ENCODE data around the gene CCNC. TPM values are rescaled to one million over a fixed set of nuclear protein-coding genes. Genes with fewer than 3 reads are reported as not detected.
"Not testable (repeated sequence)": the region's sequence is repeated elsewhere in the genome, so short reads cannot be mapped to it uniquely, and the experiment has no call there.

The CCNC gene
- total RNA-seq, 1 donor from 2014 or later = 44.6 TPM

DNA sequence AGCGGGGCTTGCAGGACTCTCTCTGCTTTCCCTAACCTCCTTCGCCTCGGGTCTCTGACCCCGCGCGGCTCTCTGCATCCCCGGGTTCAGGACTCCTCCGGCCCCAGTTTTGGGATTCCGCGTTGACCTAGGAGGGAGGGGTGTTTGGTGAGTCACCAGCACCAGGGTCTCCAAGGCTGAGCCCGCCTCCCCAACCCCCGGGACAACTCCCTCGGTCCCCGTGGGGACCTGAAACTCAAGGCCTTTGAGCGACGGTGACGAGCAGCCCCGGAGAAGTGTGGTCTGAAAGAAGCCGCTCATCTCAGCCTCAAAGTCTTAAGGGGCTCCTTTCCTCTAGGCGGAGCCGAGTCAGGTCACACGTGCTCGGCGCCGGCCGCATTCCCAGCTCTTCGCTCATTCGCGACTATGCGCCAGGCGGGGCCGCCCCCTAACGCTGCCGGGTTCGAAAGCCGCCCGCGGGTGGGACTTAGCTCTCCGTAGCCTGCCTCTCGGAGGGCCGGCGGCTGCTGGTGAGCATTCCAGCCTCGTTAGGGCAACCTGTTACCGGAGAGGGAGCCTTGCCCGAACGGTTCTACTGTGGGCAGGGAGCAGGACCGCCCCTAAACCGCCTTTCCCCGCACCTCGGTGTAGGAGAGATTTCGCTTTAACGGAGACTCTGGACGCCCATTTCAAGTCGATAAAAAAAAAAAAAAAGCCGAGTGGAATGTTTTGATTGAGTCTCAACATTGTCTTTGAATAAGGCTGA, 35.1 kb upstream of the CCNC start:
- no peak for DNase-seq (ENCODE audit: low spot score)

DNA sequence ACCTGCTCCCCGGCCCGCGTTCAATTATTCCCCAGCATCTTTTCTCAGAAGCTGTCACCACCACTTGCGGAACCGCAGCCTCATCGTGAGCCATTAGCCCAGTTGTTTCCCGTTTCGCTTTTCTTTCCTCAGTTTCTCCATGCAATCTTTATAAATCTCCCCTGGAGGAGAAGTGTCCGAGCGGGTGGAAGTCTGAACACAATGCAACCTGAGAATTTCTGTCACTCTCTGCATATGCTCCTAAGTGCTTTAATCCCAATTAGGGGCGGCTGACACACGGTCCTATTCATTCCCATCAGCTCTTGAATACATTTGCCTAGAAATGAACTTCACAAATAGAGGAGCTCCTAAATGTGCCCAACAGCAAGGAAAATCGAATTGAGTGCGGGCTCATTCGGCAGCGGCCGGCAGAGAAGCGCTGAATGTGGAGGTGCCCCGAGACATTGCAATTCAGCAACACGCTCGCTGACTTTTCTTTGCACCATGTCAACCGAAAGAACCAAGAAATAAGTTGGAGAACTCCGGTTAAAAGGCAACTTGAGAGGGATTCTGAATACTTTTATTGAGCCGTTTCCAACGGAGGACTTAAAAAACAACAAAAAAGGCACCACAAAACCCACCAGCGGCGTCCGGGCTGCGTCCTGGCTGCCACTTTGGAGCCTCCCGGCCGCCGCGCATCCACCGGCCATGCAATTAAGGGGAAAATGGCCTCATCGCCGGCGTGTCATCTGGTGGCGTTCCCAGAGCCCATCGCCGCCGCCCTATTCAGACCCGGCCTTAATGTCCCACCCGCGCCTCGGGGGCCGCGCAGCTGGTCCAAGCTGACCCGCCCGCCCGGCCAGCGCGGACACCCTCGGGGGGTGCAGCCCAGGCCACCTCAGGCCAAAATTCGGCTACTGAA, 34.3 kb upstream of the CCNC start:
- no peak for DNase-seq (ENCODE audit: low spot score)

DNA sequence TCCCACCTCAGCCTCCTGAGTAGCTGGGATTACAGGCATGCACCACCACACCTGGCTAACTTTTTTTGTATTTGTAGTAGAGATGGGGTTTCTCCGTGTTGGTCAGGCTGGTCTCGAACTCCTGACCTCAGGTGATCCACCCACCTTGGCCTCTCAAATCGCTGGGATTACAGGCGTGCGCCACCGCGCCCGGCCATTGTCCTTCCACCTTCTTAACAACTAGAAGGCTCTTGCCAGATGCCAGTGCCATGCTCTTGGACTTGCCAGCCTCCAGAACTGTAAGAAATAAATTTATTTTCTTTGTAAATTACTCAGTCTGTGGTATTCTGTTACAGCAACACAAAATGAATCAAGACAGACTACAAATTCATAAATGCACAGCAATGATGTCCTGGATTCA, 26.2 kb upstream of the CCNC start:
- DNase-seq (ENCODE audit: low spot score) = not testable (repeated sequence)

DNA sequence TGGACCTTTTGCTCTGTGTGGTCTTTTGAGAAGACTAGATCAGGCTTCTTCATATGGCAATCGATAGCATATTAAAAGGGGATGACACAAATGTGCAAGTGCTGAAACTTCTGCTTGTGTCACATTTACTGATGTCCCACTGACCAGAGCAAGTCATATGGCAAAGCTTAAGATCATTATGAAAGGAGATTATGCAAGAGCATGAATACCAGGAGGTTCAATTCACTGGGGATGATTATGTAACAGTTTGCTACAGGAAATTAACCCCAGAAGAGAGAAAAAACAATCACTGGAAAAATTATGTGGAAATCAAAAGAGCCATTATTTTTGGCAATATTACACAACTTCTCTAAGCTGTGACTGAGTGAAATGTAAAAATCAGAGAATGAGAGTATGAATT, 24.4 kb upstream of the CCNC start:
- DNase-seq (ENCODE audit: low spot score) = no peak

DNA sequence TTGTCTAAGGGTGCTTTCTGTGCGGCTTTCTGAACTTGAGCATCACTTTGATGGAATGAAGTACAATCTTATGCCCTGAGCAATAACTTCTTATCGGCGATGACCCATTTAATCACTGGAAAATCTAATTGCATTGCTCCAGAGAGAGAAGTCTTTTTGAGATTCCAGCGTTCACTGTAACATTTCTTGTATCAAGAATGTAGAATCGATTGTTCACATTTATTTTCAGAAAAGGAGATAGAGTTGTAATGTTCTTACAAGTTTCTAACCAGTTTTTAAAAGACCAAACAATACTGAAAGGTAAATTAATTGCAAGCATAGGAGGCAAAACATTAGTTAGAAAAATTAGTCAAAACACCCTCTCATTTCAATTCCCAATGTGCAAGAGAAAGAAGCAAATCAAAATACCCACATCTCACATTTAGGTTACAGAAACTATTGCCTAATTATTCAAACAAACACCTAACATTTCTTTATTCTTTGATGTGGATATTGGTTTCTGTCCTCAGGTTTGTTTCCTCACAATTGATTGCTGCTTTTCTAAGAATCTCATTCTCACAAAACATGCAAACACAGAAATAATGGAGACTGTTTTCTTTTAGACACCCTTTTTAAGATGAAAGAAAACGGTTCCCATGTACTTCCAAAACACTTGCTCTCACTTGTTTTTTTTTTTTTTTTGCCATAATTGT, 23.4 kb upstream of the CCNC start:
- DNase-seq (ENCODE audit: low spot score) = no peak

DNA sequence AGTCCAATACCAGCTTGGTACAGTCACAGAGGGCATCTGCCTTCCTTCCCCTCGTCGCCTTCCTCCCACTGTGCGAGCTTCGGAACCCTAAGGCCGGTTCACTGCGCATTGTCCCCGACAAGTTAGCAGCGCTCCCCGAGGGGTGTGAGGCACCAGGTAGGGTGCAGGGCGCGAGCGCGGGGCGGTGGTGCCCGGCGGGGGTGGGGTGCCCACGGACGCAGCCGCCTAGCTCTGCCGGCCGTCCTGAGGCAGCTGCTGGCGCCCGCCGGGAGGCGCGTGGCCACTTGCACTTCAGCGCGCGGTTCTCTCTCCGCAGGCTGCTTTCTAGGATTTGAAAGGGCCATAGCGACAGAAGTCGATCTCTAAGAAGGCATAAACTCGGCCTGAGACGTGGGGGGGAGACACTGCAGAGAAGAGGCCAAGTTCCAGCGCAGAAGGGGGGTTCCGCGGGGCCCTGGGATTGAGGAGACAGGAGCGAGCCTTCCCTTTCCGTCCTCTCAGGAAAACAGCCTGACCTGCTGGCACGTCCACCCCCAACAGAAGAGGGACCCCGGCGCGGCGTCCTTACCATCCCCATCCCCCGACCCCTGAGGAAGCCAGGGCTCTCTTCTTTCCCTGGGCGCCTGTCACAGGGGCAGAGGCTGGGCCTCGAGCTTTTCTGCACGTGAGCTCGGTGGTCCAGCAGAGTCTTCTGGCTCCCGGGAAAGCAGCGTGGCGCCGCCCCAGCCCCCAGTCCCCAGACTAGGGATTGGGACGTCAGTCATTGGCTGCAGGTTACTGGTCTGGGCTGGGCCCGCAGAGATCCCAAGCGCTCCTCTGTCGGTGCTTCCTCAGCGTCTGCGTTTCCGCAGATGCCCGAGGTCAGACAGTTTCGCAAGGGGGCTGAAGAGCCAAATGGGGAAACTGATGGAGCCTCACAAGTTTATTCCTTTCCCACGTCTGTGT, 22.5 kb upstream of the CCNC start:
- no peak for DNase-seq (ENCODE audit: low spot score)

DNA sequence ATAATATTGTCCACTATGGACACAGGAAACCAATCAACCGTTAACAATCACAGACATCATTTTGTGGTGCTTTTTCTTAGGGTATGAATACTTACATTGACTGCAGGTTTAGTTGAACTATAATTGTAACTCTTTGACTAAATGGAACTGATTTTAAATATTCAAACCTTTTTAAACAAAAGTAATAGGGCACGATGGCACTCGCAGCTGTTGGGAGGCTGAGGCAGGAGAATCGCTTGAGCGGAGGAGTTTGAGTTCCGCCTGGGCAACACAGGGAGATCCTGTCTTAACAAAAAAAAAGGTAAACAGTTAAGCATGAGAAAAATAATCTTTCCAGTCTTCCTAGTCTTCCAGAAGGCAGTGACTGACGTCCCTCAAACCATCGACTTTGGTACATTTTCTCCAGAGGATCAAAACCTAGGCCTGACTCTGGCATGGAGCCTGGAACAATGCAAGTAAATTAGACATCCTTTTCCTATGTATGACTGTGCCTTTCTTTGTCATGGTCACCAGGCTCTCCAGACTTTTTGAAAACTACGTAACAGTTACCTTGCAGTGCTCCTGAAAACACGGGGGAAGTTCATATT, 21.5 kb upstream of the CCNC start:
- no peak for DNase-seq (ENCODE audit: low spot score)

DNA sequence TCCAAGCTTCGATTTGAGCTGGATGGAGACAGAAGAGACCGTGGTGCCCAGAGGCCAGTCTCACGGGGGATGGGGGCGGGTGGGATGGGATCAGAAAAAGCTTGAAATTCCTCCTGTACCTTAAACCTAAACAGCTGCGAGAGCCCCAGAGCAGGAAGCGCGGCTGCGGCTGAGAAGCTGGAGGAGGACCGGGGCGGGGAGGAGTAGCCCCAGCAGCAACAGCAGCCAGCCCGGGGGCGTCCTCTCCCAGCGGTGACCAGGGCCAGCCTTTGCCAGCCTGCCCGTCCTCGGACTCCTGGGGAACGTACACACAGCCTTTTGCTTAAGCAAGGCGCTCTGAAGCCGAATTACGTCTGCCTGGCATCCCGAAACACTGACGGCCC, 20.8 kb upstream of the CCNC start:
- no peak for DNase-seq (ENCODE audit: low spot score)

DNA sequence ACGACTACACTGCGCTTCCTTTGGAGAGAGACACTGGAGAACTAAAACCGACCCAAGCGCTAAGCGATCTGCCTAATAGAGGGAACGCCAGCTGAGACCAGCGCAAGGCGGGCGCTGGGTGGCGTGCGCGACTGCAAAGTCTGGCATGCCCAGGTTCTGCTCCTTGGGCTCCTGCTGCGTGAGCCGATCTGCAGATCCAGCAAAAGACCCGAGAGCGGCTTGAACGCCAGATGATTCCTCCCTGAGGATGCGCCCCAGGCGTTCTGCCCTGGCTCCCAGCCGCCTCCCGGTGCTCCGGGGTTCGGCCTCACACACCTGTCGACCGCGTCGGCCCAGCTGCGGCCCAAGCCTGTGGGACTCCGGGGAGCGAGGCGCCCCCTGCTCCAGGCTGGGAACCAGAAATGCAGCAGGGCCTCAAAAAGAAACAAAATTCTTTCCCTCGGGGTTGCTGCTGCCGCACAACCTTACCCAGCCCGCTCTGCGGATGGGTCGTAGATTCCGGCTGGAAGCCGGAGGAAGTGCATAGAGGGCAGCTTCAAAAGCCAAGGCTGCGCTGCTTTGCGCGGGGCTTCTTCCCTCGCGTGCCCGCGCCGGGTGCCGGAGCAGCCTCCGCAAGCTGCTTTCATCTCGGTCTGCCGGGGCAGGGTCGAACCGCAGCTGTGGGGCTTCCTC, 20.3 kb upstream of the CCNC start:
- DNase-seq (ENCODE audit: low spot score) = no peak

DNA sequence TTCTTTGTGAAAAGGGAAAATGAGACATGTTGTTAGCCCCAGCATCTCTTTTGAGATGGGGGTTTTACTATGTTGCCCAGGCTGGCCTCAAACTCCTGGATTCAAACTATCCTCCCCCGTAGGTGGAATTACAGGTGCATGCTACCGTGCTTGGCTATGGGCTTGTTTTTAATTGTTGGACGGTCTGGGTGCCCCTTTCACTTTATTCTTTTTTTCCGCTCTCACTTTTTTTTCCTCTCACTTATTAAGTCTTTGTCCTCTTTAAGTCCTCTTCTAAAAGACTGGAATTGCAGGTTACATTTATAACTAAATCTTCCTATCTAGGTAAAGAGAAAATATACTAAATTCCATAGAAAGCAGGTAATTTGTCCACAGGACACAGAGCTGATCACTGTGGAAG, 19.3 kb upstream of the CCNC start:
- no peak for DNase-seq (ENCODE audit: low spot score)

DNA sequence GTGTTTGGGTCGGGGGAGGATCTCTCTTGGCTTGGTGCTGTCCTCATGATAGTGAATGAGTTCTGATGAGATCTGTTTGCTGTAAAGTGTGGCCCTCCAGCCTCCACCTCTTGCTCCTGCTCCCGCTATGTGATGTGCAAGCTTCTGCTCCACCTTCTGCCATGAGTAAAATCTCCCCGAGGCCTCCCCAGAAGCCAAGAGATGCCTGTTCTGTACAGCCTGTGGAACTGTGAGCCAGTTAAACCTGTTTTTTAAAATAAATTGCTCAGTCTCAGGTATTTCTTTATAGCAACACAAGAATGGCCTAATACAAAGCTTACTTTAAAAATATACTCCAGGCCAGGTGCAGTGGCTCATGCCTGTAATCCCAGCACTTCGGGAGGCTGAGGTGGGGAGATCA, 11.3 kb upstream of the CCNC start:
- no peak for DNase-seq (ENCODE audit: low spot score)

DNA sequence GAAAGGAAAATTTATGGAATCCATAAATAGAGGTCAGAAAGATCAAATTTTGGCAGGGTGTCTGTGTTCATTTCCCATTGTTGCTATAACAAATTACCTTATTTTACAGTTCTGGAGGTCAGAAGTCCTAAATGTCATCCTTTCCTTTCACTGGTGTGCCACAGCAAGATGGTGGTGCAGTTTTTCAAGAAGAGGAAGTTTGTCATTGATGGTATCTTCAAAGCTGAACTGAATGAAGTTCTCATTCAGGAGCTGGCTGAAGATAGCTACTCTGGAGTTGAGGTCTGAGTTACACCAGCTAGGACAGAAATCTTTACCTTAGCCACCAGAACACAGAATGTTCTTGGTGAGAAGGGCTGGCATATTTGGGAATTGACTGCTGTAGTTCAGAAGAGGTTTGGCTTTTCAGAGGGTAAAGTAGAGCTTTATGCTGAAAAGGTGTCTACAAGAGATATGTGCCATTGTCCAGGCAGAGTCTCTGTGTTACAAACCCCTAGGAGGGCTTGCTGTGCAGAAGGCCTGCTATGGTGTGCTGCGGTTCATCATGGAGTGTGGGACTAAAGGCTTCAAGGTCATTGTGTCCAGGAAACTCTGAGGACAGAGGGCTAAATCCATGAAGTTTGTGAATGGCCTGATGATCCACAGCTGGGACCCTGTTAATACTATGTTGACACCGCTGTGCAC, 7.2 kb upstream of the CCNC start:
- no peak for DNase-seq (ENCODE audit: low spot score)

DNA sequence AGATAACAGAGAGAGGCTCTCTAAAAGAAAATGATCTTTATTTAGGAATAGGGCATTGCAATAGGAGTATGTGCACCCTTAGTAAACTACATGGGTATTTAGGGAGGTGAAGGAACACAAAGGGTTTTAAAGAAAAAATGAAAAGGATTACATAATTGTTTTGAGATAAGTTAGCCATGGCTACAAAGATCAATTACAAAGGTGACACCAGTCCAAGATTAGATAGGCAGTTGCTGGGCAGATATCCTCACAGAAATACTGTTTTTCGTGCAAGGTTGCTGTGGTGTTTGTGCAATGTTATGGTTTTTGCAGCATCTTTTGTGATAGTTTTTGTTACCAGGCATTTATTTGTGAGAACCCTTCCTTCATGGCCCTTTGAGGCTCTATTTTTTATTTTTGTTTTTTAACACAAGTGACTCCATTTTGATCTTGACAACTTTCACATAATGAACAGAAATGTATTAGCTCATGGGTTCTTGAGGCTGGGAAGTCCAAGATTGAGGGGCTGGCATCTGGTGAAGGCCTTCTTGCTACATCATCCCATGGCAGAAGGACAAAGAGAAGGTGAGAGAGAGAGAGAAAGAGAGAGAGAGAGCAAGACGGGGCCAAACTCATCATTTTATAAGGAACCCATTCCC, 5.6 kb upstream of the CCNC start:
- no peak for DNase-seq (ENCODE audit: low spot score)

DNA sequence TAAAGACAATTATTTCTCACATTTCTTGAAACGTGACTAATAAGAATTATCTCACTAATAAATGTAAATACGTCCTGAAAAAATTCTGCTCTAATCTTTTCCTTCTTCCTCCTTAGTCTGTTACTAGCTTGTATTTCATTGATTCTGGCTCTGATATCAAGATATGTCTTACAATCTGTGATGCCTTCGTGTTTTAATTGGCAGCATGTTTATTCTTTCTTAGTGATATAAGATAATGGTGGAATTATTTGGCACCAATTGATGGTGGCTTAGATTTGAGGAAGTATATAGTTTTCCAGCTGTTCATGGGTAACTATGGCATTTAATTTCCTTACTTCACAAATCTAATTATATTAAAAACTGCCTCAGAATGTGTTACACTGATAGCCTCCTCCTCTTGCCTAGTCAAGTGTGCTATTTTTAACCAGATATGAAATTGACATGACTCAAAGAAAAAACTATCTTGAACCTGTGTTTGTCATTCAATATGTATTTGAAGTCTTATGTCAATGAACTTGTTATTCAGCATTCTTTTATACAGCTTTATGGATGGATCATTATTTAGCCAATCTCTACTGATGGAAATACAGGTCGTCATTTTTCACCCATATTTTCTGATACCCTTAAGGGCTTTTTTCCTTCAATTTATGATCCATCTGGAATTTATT, 5.3 kb downstream of the CCNC start:
- DNase-seq (ENCODE audit: low spot score) = no peak

DNA sequence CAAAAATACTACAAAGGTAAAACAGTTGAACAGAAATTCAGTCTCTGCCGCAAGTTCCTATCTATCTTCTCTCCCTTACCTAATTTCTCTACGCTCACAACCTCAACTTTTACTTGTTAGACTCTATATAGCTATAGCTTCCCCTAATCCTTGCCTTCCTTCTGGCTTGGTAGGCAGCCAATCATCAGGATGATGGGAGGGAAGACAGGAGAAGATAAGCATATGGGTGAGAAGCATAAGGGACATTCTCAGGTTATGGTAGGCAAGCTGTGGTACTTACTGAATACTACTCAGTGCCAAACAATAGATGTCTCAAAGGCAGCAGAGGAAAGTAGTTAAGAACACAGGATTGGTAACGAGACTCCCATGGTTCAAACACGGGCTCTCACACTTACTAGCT, 7.8 kb downstream of the CCNC start:
- no peak for DNase-seq (ENCODE audit: low spot score)

DNA sequence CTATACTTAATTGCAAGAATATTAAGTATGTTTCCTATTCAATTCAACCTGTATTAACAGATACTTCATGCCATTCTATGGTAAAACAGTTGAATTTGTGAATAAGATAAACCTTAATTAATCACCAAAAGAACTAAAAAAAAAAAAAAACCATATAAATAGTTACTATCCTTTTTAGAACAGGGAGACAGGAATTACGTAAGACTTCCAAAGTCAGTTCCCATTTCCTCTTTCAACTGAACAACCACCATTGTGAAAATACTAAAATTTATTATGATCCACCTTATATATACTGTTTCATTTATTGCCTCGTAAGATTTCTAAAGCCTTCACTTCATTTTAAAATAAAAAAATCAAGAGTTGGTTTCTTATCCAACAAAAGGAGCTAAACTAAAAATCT, 9.4 kb downstream of the CCNC start:
- no peak for DNase-seq (ENCODE audit: low spot score)

DNA sequence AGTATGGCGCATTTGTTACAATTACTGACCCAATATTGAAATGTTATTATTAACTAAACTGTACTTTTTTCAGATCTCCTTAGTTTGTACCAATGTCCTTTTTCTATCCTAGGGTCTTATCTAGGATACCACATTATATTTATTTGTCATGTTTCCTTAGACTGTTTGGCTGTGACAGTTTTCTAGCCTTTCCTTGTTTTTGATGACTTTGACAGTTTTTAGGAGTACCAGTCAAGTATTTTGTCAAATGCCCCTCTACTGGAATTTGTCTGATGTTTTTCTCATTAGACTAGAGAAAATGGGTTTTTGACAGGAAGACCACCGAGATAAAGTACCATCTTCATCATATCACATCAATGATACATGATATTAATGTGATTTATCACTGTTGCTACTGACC, 14.6 kb downstream of the CCNC start:
- DNase-seq (ENCODE audit: low spot score) = no peak

DNA sequence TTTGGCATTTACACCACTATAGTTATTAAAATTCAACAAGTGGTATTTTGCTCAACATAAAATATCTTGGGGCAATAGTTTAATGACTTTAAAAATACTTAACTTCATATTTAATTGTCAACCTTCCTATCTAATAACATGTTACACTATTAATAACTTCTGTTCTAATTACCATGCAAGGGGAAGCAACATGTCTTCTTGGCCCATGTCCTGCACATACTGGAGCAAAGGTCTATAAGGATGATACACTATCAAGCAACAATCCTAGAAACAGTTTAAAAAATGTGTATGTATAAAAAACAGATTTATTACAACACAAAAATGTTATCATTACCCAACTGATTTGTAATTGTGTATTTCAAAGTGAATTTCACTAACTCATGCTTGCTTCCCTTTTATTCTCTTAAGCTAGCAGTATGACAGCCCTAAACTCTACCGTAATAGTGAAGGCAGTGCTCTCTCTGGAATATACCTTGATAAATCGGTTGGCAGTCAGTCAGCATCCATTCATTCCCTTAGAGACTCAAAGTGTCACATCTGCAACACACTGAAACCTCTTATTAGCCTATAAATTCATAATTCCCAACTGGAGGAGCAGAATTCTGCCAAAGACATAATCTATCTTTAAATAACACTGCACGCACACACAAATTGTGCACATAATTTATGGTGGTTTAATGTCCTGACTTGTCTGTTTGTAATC, 18.3 kb downstream of the CCNC start:
- DNase-seq (ENCODE audit: low spot score) = no peak

All from ureter (tissue), 1 donor.